Dermis microvascular lymphatic vessel endothelial cell (primary cell): ENCODE data around the gene TEX14. TPM values are rescaled to one million over a fixed set of nuclear protein-coding genes. Genes with fewer than 3 reads are reported as not detected.
A peak's percentile ranks its signal among the peaks of the same experiment; 100 is the strongest.
"Not testable (repeated sequence)": the region's sequence is repeated elsewhere in the genome, so short reads cannot be mapped to it uniquely, and the experiment has no call there.

Experiments used
- DNase-seq, 2 donors: peaks; one replicate each; pipeline versions ENCODE4 v3.0.0 to v3.0.0-alpha.2; 2010; ENCODE audit warnings: low read depth in 2 of 2
- total RNA-seq: library from RNA; depleted of rRNA; stranded (reverse); fragments of >200 nt; gene quantifications from 2 replicates; pipeline ENCODE4 v1.2.1, GENCODE V29; 2014

TEX14 gene
- total RNA-seq, 1 donor from 2014 or later, result under 0.01 TPM

GRCh38 chr17:58564971-58565370 is 126.9 kb downstream of the TEX14 start:
- DNase-seq, result no peak

- no peak for DNase-seq
Measured at GRCh38 chr17:58564243-58564642, 127.6 kb downstream of the TEX14 start.

GRCh38 chr17:58560511-58560910 is 131.3 kb downstream of the TEX14 start:
- DNase-seq, result no peak

- no peak for DNase-seq
Measured at GRCh38 chr17:58557981-58558380, 133.9 kb downstream of the TEX14 start.

GRCh38 chr17:58556833-58557250 is 135.0 kb downstream of the TEX14 start:
- DNase-seq, result no peak

GRCh38 chr17:58555109-58555508 is 136.7 kb downstream of the TEX14 start:
- DNase-seq, result not testable (repeated sequence)

- no peak for DNase-seq
Measured at GRCh38 chr17:58541249-58541648, 150.6 kb downstream of the TEX14 start.

- no peak for DNase-seq
Measured at GRCh38 chr17:58539698-58540097, 152.1 kb downstream of the TEX14 start.

- DNase-seq, result no peak
Measured at GRCh38 chr17:58538811-58539409, 152.9 kb downstream of the TEX14 start.

GRCh38 chr17:58537266-58537665 is 154.6 kb downstream of the TEX14 start:
- DNase-seq, result no peak

- no peak for DNase-seq
Measured at GRCh38 chr17:58536542-58536941, 155.3 kb downstream of the TEX14 start.

GRCh38 chr17:58535431-58535830 is 156.4 kb downstream of the TEX14 start:
- DNase-seq, result no peak

GRCh38 chr17:58534901-58535421 is 156.9 kb downstream of the TEX14 start:
- no peak for DNase-seq

GRCh38 chr17:58534331-58534730 is 157.5 kb downstream of the TEX14 start:
- DNase-seq, result no peak

GRCh38 chr17:58533616-58534188 is 158.1 kb downstream of the TEX14 start:
- no peak for DNase-seq

- DNase-seq, result no peak
Measured at GRCh38 chr17:58532555-58532951, 159.3 kb downstream of the TEX14 start.

GRCh38 chr17:58531661-58532554 is 159.9 kb downstream of the TEX14 start:
- peak in 1 of 2 donors; percentile 73 for DNase-seq

- DNase-seq, result no peak
Measured at GRCh38 chr17:58531122-58531521, 160.7 kb downstream of the TEX14 start.

GRCh38 chr17:58530655-58531054 is 161.2 kb downstream of the TEX14 start:
- DNase-seq, result no peak

GRCh38 chr17:58529275-58529674 is 162.6 kb downstream of the TEX14 start:
- DNase-seq, result no peak

GRCh38 chr17:58528443-58528842 is 163.4 kb downstream of the TEX14 start:
- peak in 1 of 2 donors; percentile 75 for DNase-seq

- DNase-seq, result peak in 1 of 2 donors; percentile 77
Measured at GRCh38 chr17:58527949-58528348, 163.9 kb downstream of the TEX14 start.
